Adipocyte (in vitro differentiated cells): ENCODE results near the gene TMPRSS13.
"Not testable (repeated sequence)": the region's sequence is repeated elsewhere in the genome, so short reads cannot be mapped to it uniquely, and the experiment has no call there.

Experiments
- DNase-seq: peaks from one replicate; pipeline ENCODE4 v3.0.0-alpha.2; 2015; ENCODE audit warnings: low read depth
- H3K27me3 ChIP-seq: replicated peaks from 2 replicates; pipeline ENCODE4 v1.7.0; 2013; ENCODE audit warnings: mild to moderate bottlenecking, low read length, moderate library complexity; ENCODE audit not compliant: control insufficient read depth, insufficient read depth
- H3K36me3 ChIP-seq: 2 replicates; pipeline ENCODE4 v1.7.0; 2013; ENCODE audit warnings: low read length, mild to moderate bottlenecking, moderate library complexity; ENCODE audit not compliant: control insufficient read depth, insufficient read depth, severe bottlenecking
- H3K4me1 ChIP-seq: 2 replicates; pipeline ENCODE4 v1.7.0; 2013; ENCODE audit warnings: mild to moderate bottlenecking, low read length, moderate library complexity; ENCODE audit not compliant: control insufficient read depth, insufficient read depth
- H3K4me3 ChIP-seq: 2 replicates; pipeline ENCODE4 v1.7.0; 2013; ENCODE audit warnings: mild to moderate bottlenecking, low read length, moderate library complexity
- H3K9ac ChIP-seq: 2 replicates; pipeline ENCODE4 v1.7.0; 2013; ENCODE audit warnings: mild to moderate bottlenecking, low read length, moderate library complexity
- H3K9me3 ChIP-seq: 2 replicates; pipeline ENCODE4 v1.7.0; 2013; ENCODE audit warnings: mild to moderate bottlenecking, low read length, moderate library complexity; ENCODE audit not compliant: control insufficient read depth

TMPRSS13 gene

GRCh38 chr11:117949062-117949461 lies 19.9 kb upstream of the TMPRSS13 start:
- DNase-seq, result no peak
- no peaks in the 10 kb centered on the region for H3K9me3 ChIP-seq
- H3K27me3 ChIP-seq, result peaks cover 44% of the 10 kb centered on the region
- no peaks in the 10 kb centered on the region for H3K36me3 ChIP-seq
- H3K4me3 ChIP-seq, result no peak overlapping the region
- no peak overlapping the region for H3K9ac ChIP-seq
- peaks cover 8% of the 10 kb centered on the region for H3K4me1 ChIP-seq

- H3K36me3 ChIP-seq, H3K9me3 ChIP-seq, H3K4me1 ChIP-seq, DNase-seq, H3K9ac ChIP-seq, H3K4me3 ChIP-seq: not testable (repeated sequence)
- H3K27me3 ChIP-seq, result peaks cover 40% of the 10 kb centered on the region
Observed at GRCh38 chr11:117948466-117948865, 19.3 kb upstream of the TMPRSS13 start.

GRCh38 chr11:117947751-117948150 lies 18.5 kb upstream of the TMPRSS13 start:
- H3K27me3 ChIP-seq, result peaks cover 37% of the 10 kb centered on the region
- H3K9ac ChIP-seq, H3K4me3 ChIP-seq, H3K9me3 ChIP-seq, DNase-seq, H3K4me1 ChIP-seq, H3K36me3 ChIP-seq: not testable (repeated sequence)

- peaks cover 38% of the 10 kb centered on the region for H3K27me3 ChIP-seq
- no peak overlapping the region for H3K9ac ChIP-seq
- no peak overlapping the region for H3K4me3 ChIP-seq
- peak; percentile 92 for DNase-seq
- H3K4me1 ChIP-seq, result peaks cover 7% of the 10 kb centered on the region
- H3K9me3 ChIP-seq, result peaks cover 10% of the 10 kb centered on the region
- H3K36me3 ChIP-seq, result no peaks in the 10 kb centered on the region
Observed at GRCh38 chr11:117946842-117947526, 17.8 kb upstream of the TMPRSS13 start.

GRCh38 chr11:117946156-117946841 lies 17.1 kb upstream of the TMPRSS13 start:
- Histone ChIP-seq H3K27me3 (peaks cover 33% of the 10 kb centered on the region), H3K4me3 (no peak overlapping the region), H3K4me1 (peaks cover 2% of the 10 kb centered on the region), H3K36me3 (no peaks in the 10 kb centered on the region), H3K9me3 (peaks cover 10% of the 10 kb centered on the region), H3K9ac (no peak overlapping the region)
- DNase-seq, result no peak

- Histone ChIP-seq H3K9me3 (peaks cover 10% of the 10 kb centered on the region), H3K4me3 (no peak overlapping the region), H3K36me3 (no peaks in the 10 kb centered on the region), H3K27me3 (peaks cover 24% of the 10 kb centered on the region), H3K4me1 (no peaks in the 10 kb centered on the region), H3K9ac (no peak overlapping the region)
- DNase-seq, result no peak
Observed at GRCh38 chr11:117945047-117945810, 16.0 kb upstream of the TMPRSS13 start.

- peaks cover 24% of the 10 kb centered on the region for H3K27me3 ChIP-seq
- no peaks in the 10 kb centered on the region for H3K36me3 ChIP-seq
- H3K9me3 ChIP-seq, result peaks cover 10% of the 10 kb centered on the region
- no peak overlapping the region for H3K9ac ChIP-seq
- H3K4me1 ChIP-seq, result no peaks in the 10 kb centered on the region
- no peak for DNase-seq
- H3K4me3 ChIP-seq, result no peak overlapping the region
Observed at GRCh38 chr11:117944554-117944953, 15.4 kb upstream of the TMPRSS13 start.

- H3K4me1 ChIP-seq, result no peaks in the 10 kb centered on the region
- H3K4me3 ChIP-seq, result no peak overlapping the region
- no peak for DNase-seq
- H3K9ac ChIP-seq, result no peak overlapping the region
- H3K27me3 ChIP-seq, result peaks cover 24% of the 10 kb centered on the region
- no peaks in the 10 kb centered on the region for H3K36me3 ChIP-seq
- H3K9me3 ChIP-seq, result peaks cover 10% of the 10 kb centered on the region
Observed at GRCh38 chr11:117941976-117942654, 12.9 kb upstream of the TMPRSS13 start.

GRCh38 chr11:117941163-117941707 lies 12.0 kb upstream of the TMPRSS13 start:
- H3K9me3 ChIP-seq, result peaks cover 10% of the 10 kb centered on the region
- H3K4me3 ChIP-seq, result no peak overlapping the region
- no peak for DNase-seq
- peaks cover 24% of the 10 kb centered on the region for H3K27me3 ChIP-seq
- H3K9ac ChIP-seq, result no peak overlapping the region
- no peaks in the 10 kb centered on the region for H3K4me1 ChIP-seq
- H3K36me3 ChIP-seq, result no peaks in the 10 kb centered on the region

- H3K36me3 ChIP-seq, result no peaks in the 10 kb centered on the region
- DNase-seq, result no peak
- H3K9me3 ChIP-seq, result peaks cover 10% of the 10 kb centered on the region
- no peaks in the 10 kb centered on the region for H3K4me1 ChIP-seq
- no peak overlapping the region for H3K9ac ChIP-seq
- no peak overlapping the region for H3K4me3 ChIP-seq
- H3K27me3 ChIP-seq, result peaks cover 24% of the 10 kb centered on the region
Observed at GRCh38 chr11:117940736-117941135, 11.5 kb upstream of the TMPRSS13 start.

- H3K4me1 ChIP-seq, result no peaks in the 10 kb centered on the region
- no peak overlapping the region for H3K4me3 ChIP-seq
- H3K9me3 ChIP-seq, result no peaks in the 10 kb centered on the region
- no peak for DNase-seq
- no peak overlapping the region for H3K9ac ChIP-seq
- H3K27me3 ChIP-seq, result peaks cover 19% of the 10 kb centered on the region
- no peaks in the 10 kb centered on the region for H3K36me3 ChIP-seq
Observed at GRCh38 chr11:117936973-117937372, 7.8 kb upstream of the TMPRSS13 start.
